HG02970 (cell line): Measurements from ENCODE around the gene PGC.

Source experiments
- ATAC-seq: cut with Tn5 transposase; IDR thresholded peaks from one replicate; pipeline ENCODE4 v1.9.1; 2021; ENCODE audit warnings: mild to moderate bottlenecking, moderate library complexity, moderate number of reproducible peaks; ENCODE audit not compliant: unreplicated experiment, low FRiP score

The PGC gene

DNA sequence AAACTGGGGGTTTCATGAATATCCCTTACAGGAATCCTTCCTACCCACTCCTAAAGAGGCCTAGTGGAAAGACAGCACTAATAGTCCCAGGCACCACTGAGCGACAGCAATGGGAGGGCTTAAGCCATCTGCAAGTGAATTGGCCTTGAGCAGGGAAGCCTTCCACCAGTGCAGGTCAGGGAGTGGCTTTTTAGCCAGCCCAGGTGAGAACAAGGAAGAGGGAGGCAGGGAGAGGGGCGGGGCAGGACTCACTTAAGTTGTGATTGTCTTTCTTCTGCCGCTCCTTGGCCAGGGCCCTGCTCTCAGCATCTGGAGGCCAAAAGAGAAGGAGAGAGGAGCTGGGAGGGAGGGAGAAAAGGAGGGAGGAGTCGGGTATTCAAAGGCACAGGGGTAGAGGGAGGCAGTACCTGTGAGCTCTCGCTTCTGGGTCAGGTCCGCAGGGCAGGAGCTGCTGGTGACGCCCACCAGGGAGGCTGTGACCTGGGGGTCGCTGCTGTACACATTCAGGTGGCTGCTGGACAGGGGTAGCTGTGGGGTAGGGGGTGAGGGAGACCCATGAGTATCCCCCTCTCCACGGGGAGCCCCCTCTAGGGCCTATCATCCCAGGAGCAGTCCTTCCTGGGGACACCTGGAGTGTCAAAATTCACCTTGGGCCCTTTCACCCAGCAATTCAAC lies 59.6 kb downstream of the PGC start:
- no peak for ATAC-seq
